AML-193 (cell line): ENCODE data around the gene ENPP6.

Experiments
- DNase-seq, 2 experiments: peaks; one replicate each; lab custom pipeline; 2025; lab: John Stamatoyannopoulos, UW

Gene ENPP6

GRCh38 chr4:184104419-184105101 lies 113.1 kb downstream of the ENPP6 start:
- DNase-seq: no peak

- DNase-seq: no peak
These were observed 114.0 kb downstream of the ENPP6 start for GRCh38 chr4:184103527-184104264.

- DNase-seq: no peak
These were observed 114.7 kb downstream of the ENPP6 start for GRCh38 chr4:184102927-184103326.

GRCh38 chr4:184102488-184102887 lies 115.2 kb downstream of the ENPP6 start:
- no peak for DNase-seq

- no peak for DNase-seq
These were observed 116.0 kb downstream of the ENPP6 start for GRCh38 chr4:184101711-184102110.

- DNase-seq: peak; percentile 21
These were observed 117.3 kb downstream of the ENPP6 start for GRCh38 chr4:184100297-184100885.

GRCh38 chr4:184099535-184099966 lies 118.1 kb downstream of the ENPP6 start:
- no peak for DNase-seq

GRCh38 chr4:184099000-184099399 lies 118.7 kb downstream of the ENPP6 start:
- DNase-seq: no peak

GRCh38 chr4:184097815-184098214 lies 119.9 kb downstream of the ENPP6 start:
- no peak for DNase-seq

- peak; percentile 71 to 72 for DNase-seq
These were observed 120.5 kb downstream of the ENPP6 start for GRCh38 chr4:184097241-184097605.

GRCh38 chr4:184096561-184097240 lies 121.0 kb downstream of the ENPP6 start:
- DNase-seq: no peak

- no peak for DNase-seq
These were observed 123.0 kb downstream of the ENPP6 start for GRCh38 chr4:184094532-184095159.

- DNase-seq: no peak
These were observed 125.7 kb downstream of the ENPP6 start for GRCh38 chr4:184091986-184092385.

GRCh38 chr4:184090571-184090970 lies 127.1 kb downstream of the ENPP6 start:
- no peak for DNase-seq

- DNase-seq: no peak
These were observed 137.0 kb downstream of the ENPP6 start for GRCh38 chr4:184080674-184081073.

GRCh38 chr4:184074677-184075388 lies 142.8 kb downstream of the ENPP6 start:
- no peak for DNase-seq

- DNase-seq: no peak
These were observed 149.6 kb downstream of the ENPP6 start for GRCh38 chr4:184067931-184068554.

- DNase-seq: no peak
These were observed 150.9 kb downstream of the ENPP6 start for GRCh38 chr4:184066584-184067300.

GRCh38 chr4:184064877-184065276 lies 152.8 kb downstream of the ENPP6 start:
- DNase-seq: no peak

GRCh38 chr4:184062769-184063168 lies 154.9 kb downstream of the ENPP6 start:
- DNase-seq: no peak
